Nephron progenitor cell (in vitro differentiated cells): Measurements from ENCODE around the gene SLC8A1.

ENCODE experiments used
- DNase-seq: peaks from one replicate; pipeline ENCODE4 v3.0.0; 2021
- H3K27ac Mint-ChIP-seq: 2 replicates; pipeline ENCODE4 v1.8.0; 2021; ENCODE audit warnings: mild to moderate bottlenecking, moderate library complexity, mixed read lengths
- H3K27me3 Mint-ChIP-seq: 2 replicates; pipeline ENCODE4 v1.8.0; 2021; ENCODE audit warnings: mild to moderate bottlenecking, low read depth, mixed read lengths; ENCODE audit not compliant: poor library complexity
- H3K36me3 Mint-ChIP-seq: 2 replicates; pipeline ENCODE4 v1.8.0; 2021; ENCODE audit warnings: low read depth, mixed read lengths
- H3K4me1 Mint-ChIP-seq: 2 replicates; pipeline ENCODE4 v1.8.0; 2021; ENCODE audit warnings: mixed read lengths
- H3K4me3 Mint-ChIP-seq: 2 replicates; pipeline ENCODE4 v1.8.0; 2021; ENCODE audit warnings: mild to moderate bottlenecking, moderate library complexity, mixed read lengths
- H3K9me3 Mint-ChIP-seq: 2 replicates; pipeline ENCODE4 v1.8.0; 2021; ENCODE audit warnings: mild to moderate bottlenecking, moderate library complexity, mixed read lengths
- CTCF ChIP-seq: fragments of 200-600 bp; sonication (generic); IDR thresholded peaks from 2 replicates; pipeline ENCODE4 v1.5.0; 2021; ENCODE audit warnings: antibody characterized with exemption

SLC8A1 gene

GRCh38 chr2:40409734-40410133 is 42.2 kb downstream of the SLC8A1 start:
- Mint-ChIP-seq H3K27me3 (no peaks in the 10 kb centered on the region), H3K36me3 (no peaks in the 10 kb centered on the region), H3K27ac (no peak overlapping the region), H3K4me1 (peaks cover 13% of the 10 kb centered on the region), H3K4me3 (no peak overlapping the region), H3K9me3 (no peaks in the 10 kb centered on the region)
- no peak for TF ChIP-seq CTCF
- no peak for DNase-seq

- Mint-ChIP-seq H3K4me3 (no peak overlapping the region), H3K9me3 (no peaks in the 10 kb centered on the region), H3K27ac (no peak overlapping the region), H3K27me3 (peaks cover 4% of the 10 kb centered on the region), H3K4me1 (peaks cover 13% of the 10 kb centered on the region), H3K36me3 (no peaks in the 10 kb centered on the region)
- DNase-seq: no peak
- TF ChIP-seq CTCF: no peak
These were observed 45.2 kb downstream of the SLC8A1 start for GRCh38 chr2:40406485-40407289.

GRCh38 chr2:40405465-40405864 is 46.4 kb downstream of the SLC8A1 start:
- peaks cover 4% of the 10 kb centered on the region for H3K27me3 Mint-ChIP-seq
- H3K4me3 Mint-ChIP-seq: no peak overlapping the region
- no peak for TF ChIP-seq CTCF
- peaks cover 14% of the 10 kb centered on the region for H3K4me1 Mint-ChIP-seq
- no peaks in the 10 kb centered on the region for H3K36me3 Mint-ChIP-seq
- DNase-seq: no peak
- H3K9me3 Mint-ChIP-seq: no peaks in the 10 kb centered on the region
- H3K27ac Mint-ChIP-seq: no peak overlapping the region

- Mint-ChIP-seq H3K36me3 (no peaks in the 10 kb centered on the region), H3K4me1 (peaks cover 13% of the 10 kb centered on the region), H3K27ac (no peak overlapping the region), H3K4me3 (no peak overlapping the region), H3K9me3 (peaks cover 3% of the 10 kb centered on the region), H3K27me3 (peaks cover 4% of the 10 kb centered on the region)
- no peak for TF ChIP-seq CTCF
- no peak for DNase-seq
These were observed 47.4 kb downstream of the SLC8A1 start for GRCh38 chr2:40404517-40404916.

- DNase-seq: no peak
- no peaks in the 10 kb centered on the region for H3K36me3 Mint-ChIP-seq
- no peak overlapping the region for H3K4me3 Mint-ChIP-seq
- H3K4me1 Mint-ChIP-seq: peaks cover 9% of the 10 kb centered on the region
- H3K9me3 Mint-ChIP-seq: peaks cover 3% of the 10 kb centered on the region
- no peak overlapping the region for H3K27ac Mint-ChIP-seq
- H3K27me3 Mint-ChIP-seq: peaks cover 4% of the 10 kb centered on the region
- no peak for TF ChIP-seq CTCF
These were observed 48.6 kb downstream of the SLC8A1 start for GRCh38 chr2:40403233-40403836.

- Mint-ChIP-seq H3K27ac (no peak overlapping the region), H3K36me3 (no peaks in the 10 kb centered on the region), H3K4me3 (no peak overlapping the region), H3K27me3 (peaks cover 4% of the 10 kb centered on the region), H3K4me1 (peaks cover 5% of the 10 kb centered on the region), H3K9me3 (peaks cover 3% of the 10 kb centered on the region)
- TF ChIP-seq CTCF: no peak
- no peak for DNase-seq
These were observed 50.0 kb downstream of the SLC8A1 start for GRCh38 chr2:40401896-40402295.
